SK-N-SH (cell line): ENCODE data around the gene TMEM163. TPM values are rescaled to one million over a fixed set of nuclear protein-coding genes. Genes with fewer than 3 reads are reported as not detected.

Experiments used
- CTCF ChIA-PET: fragments of 300-600, 350-600 bp; formaldehyde crosslinking; extraction: SDS; loops from one replicate; lab custom pipeline; 2021; lab: Yijun Ruan, JAX
- POLR2A ChIA-PET: fragments of 350-600 bp; sonication (Branson Sonifier 250); formaldehyde crosslinking; extraction: SDS; loops from one replicate; lab custom pipeline; 2020; ENCODE audit warnings: antibody characterized with exemption, inconsistent platforms; lab: Yijun Ruan, JAX
- DNase-seq: peaks from one replicate; pipeline ENCODE4 v3.0.0; 2012
- H2AFZ ChIP-seq: fragments of 200-600 bp; sonication (generic); 2 replicates; pipeline ENCODE4 v1.8.1; 2016; ENCODE audit warnings: antibody characterized with exemption, mild to moderate bottlenecking, low read depth
- H3F3A ChIP-seq: fragments of 200-600 bp; sonication (generic); replicated peaks from 2 replicates; pipeline ENCODE3; 2016; ENCODE audit warnings: antibody characterized with exemption, mild to moderate bottlenecking; ENCODE audit not compliant: insufficient read depth
- H3K27ac ChIP-seq, 2 experiments: fragments of 200-500 bp in 1 of 2; fragments of 200-600 bp in 1 of 2; sonication (Bioruptor generic) in 1 of 2; sonication (generic), shearing (Covaris generic) in 1 of 2; 2 replicates each; pipeline versions ENCODE4 v1.5.1 to v1.6.1; 2014 to 2016; ENCODE audit warnings: low read depth in 2 of 2, inconsistent platforms in 1 of 2, low read length in 1 of 2, mild to moderate bottlenecking in 1 of 2, mixed read lengths in 1 of 2
- H3K27me3 ChIP-seq: fragments of 200-600 bp; sonication (generic), shearing (Covaris generic); 2 replicates; pipeline ENCODE4 v1.6.1; 2016; ENCODE audit warnings: mixed run types; ENCODE audit not compliant: insufficient read depth
- H3K36me3 ChIP-seq, 2 experiments: fragments of 200-500 bp in 1 of 2; fragments of 200-600 bp in 1 of 2; sonication (Bioruptor generic) in 1 of 2; sonication (generic) in 1 of 2; replicated peaks in 1 of 2; 2 replicates each; pipeline versions ENCODE3 to v1.5.1; 2014 to 2016; ENCODE audit warnings: low read length in 1 of 2, mild to moderate bottlenecking in 1 of 2; ENCODE audit not compliant: insufficient read depth in 2 of 2, control insufficient read depth in 1 of 2
- H3K4me1 ChIP-seq, 2 experiments: fragments of 200-500 bp in 1 of 2; fragments of 200-600 bp in 1 of 2; sonication (Bioruptor generic) in 1 of 2; sonication (generic), shearing (Covaris generic) in 1 of 2; 2 replicates each; pipeline versions ENCODE4 v1.5.1 to v1.6.1; 2014 to 2016; ENCODE audit warnings: low read depth in 1 of 2, low read length in 1 of 2, mixed run types in 1 of 2; ENCODE audit not compliant: insufficient read depth in 2 of 2, control insufficient read depth in 1 of 2
- H3K4me2 ChIP-seq: fragments of 200-600 bp; sonication (generic), shearing (Covaris generic); 2 replicates; pipeline ENCODE4 v1.6.1; 2017; ENCODE audit warnings: mixed run types
- H3K4me3 ChIP-seq, 2 experiments: fragments of 200-500 bp in 1 of 2; fragments of 200-600 bp in 1 of 2; sonication (Bioruptor generic) in 1 of 2; sonication (generic), shearing (Covaris generic) in 1 of 2; 2 replicates each; pipeline versions ENCODE4 v1.5.1 to v1.8.1; 2014 to 2016; ENCODE audit warnings: low read depth in 2 of 2, inconsistent platforms in 1 of 2, low read length in 1 of 2, mild to moderate bottlenecking in 1 of 2, mixed read lengths in 1 of 2, moderate library complexity in 1 of 2
- H3K79me2 ChIP-seq: fragments of 200-600 bp; sonication (generic); 2 replicates; pipeline ENCODE4 v1.8.1; 2017; ENCODE audit warnings: mild to moderate bottlenecking; ENCODE audit not compliant: insufficient read depth
- H3K9ac ChIP-seq: fragments of 200-600 bp; sonication (generic); 2 replicates; pipeline ENCODE4 v1.6.1; 2017; ENCODE audit warnings: mixed run types
- H3K9me2 ChIP-seq: fragments of 200-600 bp; sonication (generic); 2 replicates; pipeline ENCODE4 v1.6.1; 2017; ENCODE audit warnings: mixed run types
- H3K9me3 ChIP-seq: fragments of 200-600 bp; sonication (generic); 2 replicates; pipeline ENCODE4 v1.6.1; 2017; ENCODE audit warnings: mixed run types, mild to moderate bottlenecking, moderate library complexity
- H4K20me1 ChIP-seq: fragments of 200-600 bp; sonication (generic); 2 replicates; pipeline ENCODE4 v1.6.1; 2017; ENCODE audit warnings: mild to moderate bottlenecking, mixed run types; ENCODE audit not compliant: insufficient read depth
- ELF1 ChIP-seq: IDR thresholded peaks from 2 replicates; pipeline ENCODE4 v1.4.0; 2012
- EZH2phosphoT487 ChIP-seq: fragments of 200-600 bp; sonication (generic); IDR thresholded peaks from 2 replicates; pipeline ENCODE4 v1.6.1; 2017; ENCODE audit warnings: low read depth, mixed run types, mild to moderate bottlenecking, antibody characterized with exemption, moderate library complexity, borderline replicate concordance
- FOXJ3 ChIP-seq: sonication (generic); formaldehyde crosslinking; IDR thresholded peaks from 2 replicates; pipeline ENCODE4 v1.5.1; 2020; ENCODE audit warnings: mild to moderate bottlenecking, missing genetic modification reagents
- FOXM1 ChIP-seq: IDR thresholded peaks from 2 replicates; pipeline ENCODE4 v1.4.0; 2012; ENCODE audit warnings: low read depth, mild to moderate bottlenecking
- GABPA ChIP-seq: IDR thresholded peaks from 2 replicates; pipeline ENCODE4 v1.4.0; 2012; ENCODE audit warnings: low read depth, mild to moderate bottlenecking
- JUND ChIP-seq: IDR thresholded peaks from 2 replicates; pipeline ENCODE4 v1.4.0; 2012
- MEF2A ChIP-seq: IDR thresholded peaks from 2 replicates; pipeline ENCODE4 v1.4.0; 2012; ENCODE audit warnings: low read depth, borderline replicate concordance
- NFIC ChIP-seq: IDR thresholded peaks from 2 replicates; pipeline ENCODE4 v1.4.0; 2012; ENCODE audit warnings: borderline replicate concordance
- NRF1 ChIP-seq: IDR thresholded peaks from 2 replicates; pipeline ENCODE4 v1.6.1; 2012; ENCODE audit warnings: low read depth, mild to moderate bottlenecking, low read length
- RFX5 ChIP-seq: IDR thresholded peaks from 2 replicates; pipeline ENCODE4 v1.6.1; 2012; ENCODE audit warnings: mild to moderate bottlenecking, improper control_type of control experiment, low read length
- SMC3 ChIP-seq: IDR thresholded peaks from 2 replicates; pipeline ENCODE4 v1.6.1; 2012; ENCODE audit warnings: low read depth, low read length, improper control_type of control experiment
- TCF12 ChIP-seq: IDR thresholded peaks from 2 replicates; pipeline ENCODE4 v1.4.0; 2012
- TEAD4 ChIP-seq: IDR thresholded peaks from 2 replicates; pipeline ENCODE4 v1.4.0; 2012; ENCODE audit warnings: mild to moderate bottlenecking, borderline replicate concordance; ENCODE audit not compliant: insufficient read depth
- YY1 ChIP-seq: IDR thresholded peaks from 2 replicates; pipeline ENCODE4 v1.4.0; 2012; ENCODE audit warnings: low read depth, mild to moderate bottlenecking
- ZBTB33 ChIP-seq: IDR thresholded peaks from 2 replicates; pipeline ENCODE4 v1.4.0; 2012; ENCODE audit warnings: low read depth, borderline replicate concordance
- WGBS: methylation state at CpG from one replicate; pipeline ENCODE4 v1.1.6; 2017; ENCODE audit warnings: low lambda C conversion rate; 5-methylcytosine and 5-hydroxymethylcytosine counted together
- polyA plus RNA-seq, 3 experiments: library from polyadenylated mRNA; depleted of rRNA; stranded (reverse); fragments of >200 nt; gene quantifications; 2 replicates each; pipeline ENCODE4 v1.2.3, GENCODE V29; 2012

The TMEM163 gene
- polyA plus RNA-seq, 1 of the 3 experiments (the other 2 are of a cell fraction), result not detected

GRCh38 chr2:134540990-134541389 lies 177.8 kb downstream of the TMEM163 start:
- TF ChIP-seq JUND, result no peak
- no peak for TF ChIP-seq RFX5
- no peak for TF ChIP-seq GABPA
- TF ChIP-seq MEF2A, result no peak
- TF ChIP-seq NRF1, result no peak
- TF ChIP-seq FOXM1, result no peak
- no peak for DNase-seq
- H3K79me2 ChIP-seq, result no peaks in the 10 kb centered on the region
- H3F3A ChIP-seq, result no peaks in the 10 kb centered on the region
- no peak overlapping the region for H3K9ac ChIP-seq
- H3K36me3 ChIP-seq, result no peaks in the 10 kb centered on the region
- H4K20me1 ChIP-seq, result no peaks in the 10 kb centered on the region
- no peaks in the 10 kb centered on the region for H3K9me3 ChIP-seq
- H3K4me2 ChIP-seq, result no peak overlapping the region
- no peaks in the 10 kb centered on the region for H3K9me2 ChIP-seq
- H3K4me3 ChIP-seq, result no peak overlapping the region
- ChIA-PET POLR2A (no interaction called here), CTCF (interaction anchor here (1.0 to 1.2 kb wide), 2 partner anchors 50 to 80 kb away, joined by 3 read pairs; no protein-coding TSS in a partner anchor)
- H3K27me3 ChIP-seq, result no peaks in the 10 kb centered on the region
- peaks cover 0 to 6% of the 10 kb centered on the region in 2 experiments; a peak in 1 of 4 replicates for H3K4me1 ChIP-seq
- no peak overlapping the region for H2AFZ ChIP-seq
- H3K27ac ChIP-seq, result no peak overlapping the region

- TF ChIP-seq ZBTB33, result no peak
- TF ChIP-seq, all 33 proteins: peak for 0
- no peaks in the 10 kb centered on the region for H3K9me2 ChIP-seq
- H3K27me3 ChIP-seq, result no peaks in the 10 kb centered on the region
- no peak overlapping the region for H3K4me2 ChIP-seq
- no peak overlapping the region for H3K9ac ChIP-seq
- ChIA-PET POLR2A (no interaction called here), CTCF (interaction anchor here (0.6 to 1.6 kb wide), 4 partner anchors 49 to 314 kb away, joined by 3 to 4 read pairs (median 3); no protein-coding TSS in a partner anchor)
- no peaks in the 10 kb centered on the region for H3F3A ChIP-seq
- H4K20me1 ChIP-seq, result no peaks in the 10 kb centered on the region
- peaks cover 0 to 6% of the 10 kb centered on the region in 2 experiments; a peak in 1 of 4 replicates for H3K4me1 ChIP-seq
- H3K9me3 ChIP-seq, result no peaks in the 10 kb centered on the region
- H3K4me3 ChIP-seq, result no peak overlapping the region
- DNase-seq, result no peak
- H3K27ac ChIP-seq, result no peak overlapping the region
- WGBS, result 37% methylated on average over 3 of the region's 5 CpGs
- H3K36me3 ChIP-seq, result no peaks in the 10 kb centered on the region
- no peaks in the 10 kb centered on the region for H3K79me2 ChIP-seq
- no peak overlapping the region for H2AFZ ChIP-seq
These were observed 178.8 kb downstream of the TMEM163 start for GRCh38 chr2:134539981-134540380.

- WGBS, result 29% methylated on average over 4 of the region's 4 CpGs
These were observed 181.1 kb downstream of the TMEM163 start for GRCh38 chr2:134537702-134538101.

More at GRCh38 chr2:134537702-134538101, 181.1 kb downstream of the TMEM163 start:
- POLR2A ChIA-PET, result no interaction called here
- no peaks in the 10 kb centered on the region for H3K36me3 ChIP-seq
- no peak for TF ChIP-seq TCF12
- no peak for TF ChIP-seq SMC3
- TF ChIP-seq ELF1, result no peak
- no peak for TF ChIP-seq NFIC
- no peak for TF ChIP-seq FOXJ3 (CRISPR knock-in tag)
- no peak for TF ChIP-seq EZH2phosphoT487
- TF ChIP-seq GABPA, result no peak
- no peak for TF ChIP-seq YY1
- TF ChIP-seq TEAD4, result no peak
- TF ChIP-seq, all 33 proteins: peak for 0
- Histone ChIP-seq H3F3A (no peaks in the 10 kb centered on the region), H3K9me2 (no peaks in the 10 kb centered on the region), H4K20me1 (no peaks in the 10 kb centered on the region), H3K4me2 (no peak overlapping the region), H3K4me3 (no peak overlapping the region), H3K9ac (no peak overlapping the region), H3K79me2 (no peaks in the 10 kb centered on the region), H3K27ac (no peak overlapping the region), H3K4me1 (peaks cover 0 to 7% of the 10 kb centered on the region in 2 experiments; a peak in 1 of 4 replicates), H3K27me3 (no peaks in the 10 kb centered on the region), H3K9me3 (no peaks in the 10 kb centered on the region), H2AFZ (no peak overlapping the region)
- DNase-seq, result no peak
- CTCF ChIA-PET, result interaction anchor here (2.0 kb wide), 1 partner anchor 11 kb away, joined by 6 read pairs; no protein-coding TSS in a partner anchor
